ENCODE measurements around the gene BARD1.

Gene BARD1

GRCh38 chr2:214839464-214839863, 30.0 kb upstream of the BARD1 start:
- Histone ChIP-seq H2AFZ (ENCODE audit: low read depth) (no peak overlapping the region), H3K27ac (no peak overlapping the region), H3K36me3 (ENCODE audit: insufficient read depth) (no peaks in the 10 kb centered on the region), H3K27me3 (ENCODE audit: insufficient read depth, low read depth) (no peaks in the 10 kb centered on the region), H4K20me1 (ENCODE audit: insufficient read depth) (no peaks in the 10 kb centered on the region), H3K4me2 (no peak overlapping the region), H3K4me3 (IDR thresholded peaks at IDR 0.05; ENCODE audit: insufficient read depth, low read depth, low read length) (no peak overlapping the region), H3K9ac (no peak overlapping the region), H3K79me2 (ENCODE audit: insufficient read depth, low read depth) (no peaks in the 10 kb centered on the region), H3K4me1 (ENCODE audit: low read depth, poor library complexity, severe bottlenecking) (peaks cover 10% of the 10 kb centered on the region)
- TF ChIP-seq CTCF (conservative IDR thresholded peaks at IDR 0.05; ENCODE audit: low read depth, low read length) = no peak

- Histone ChIP-seq H3K27me3 (ENCODE audit: insufficient read depth, low read depth) (no peaks in the 10 kb centered on the region), H3K79me2 (ENCODE audit: insufficient read depth, low read depth) (no peaks in the 10 kb centered on the region), H3K27ac (no peak overlapping the region), H3K4me1 (ENCODE audit: low read depth, poor library complexity, severe bottlenecking) (peaks cover 10% of the 10 kb centered on the region), H3K9ac (no peak overlapping the region), H3K4me3 (IDR thresholded peaks at IDR 0.05; ENCODE audit: insufficient read depth, low read depth, low read length) (no peak overlapping the region), H2AFZ (ENCODE audit: low read depth) (no peak overlapping the region), H3K4me2 (no peak overlapping the region), H3K36me3 (ENCODE audit: insufficient read depth) (no peaks in the 10 kb centered on the region), H4K20me1 (ENCODE audit: insufficient read depth) (no peaks in the 10 kb centered on the region)
- TF ChIP-seq CTCF (conservative IDR thresholded peaks at IDR 0.05; ENCODE audit: low read depth, low read length) = no peak
Measured at GRCh38 chr2:214837466-214837865, 28.0 kb upstream of the BARD1 start.

DNA sequence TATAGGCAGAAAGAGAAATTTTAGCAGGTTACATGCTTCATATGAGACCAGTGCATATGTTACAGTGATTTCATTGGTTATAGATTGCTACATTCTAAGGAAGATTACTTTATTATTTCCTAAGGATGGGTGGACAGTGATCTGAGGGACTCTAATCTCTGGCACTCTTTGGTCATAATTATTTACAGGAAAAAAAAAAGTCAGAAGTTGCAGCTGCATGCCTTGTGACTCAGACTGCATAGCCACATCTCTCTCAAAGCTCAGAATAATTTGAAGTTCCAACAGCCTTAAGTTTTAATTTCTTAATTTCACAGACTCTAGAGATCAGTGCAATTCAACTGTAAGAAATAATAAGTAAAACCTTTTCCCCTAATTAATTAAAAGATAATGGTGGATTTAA, 27.1 kb upstream of the BARD1 start:
- H3K9ac ChIP-seq = no peak overlapping the region
- no peak overlapping the region for H3K4me2 ChIP-seq
- H3K27ac ChIP-seq = no peak overlapping the region
- TF ChIP-seq CTCF (conservative IDR thresholded peaks at IDR 0.05; ENCODE audit: low read depth, low read length) = no peak
- no peaks in the 10 kb centered on the region for H3K27me3 ChIP-seq (ENCODE audit: insufficient read depth, low read depth)
- H3K4me1 ChIP-seq (ENCODE audit: low read depth, poor library complexity, severe bottlenecking) = peaks cover 10% of the 10 kb centered on the region
- no peak overlapping the region for H2AFZ ChIP-seq (ENCODE audit: low read depth)
- H3K4me3 ChIP-seq (IDR thresholded peaks at IDR 0.05; ENCODE audit: insufficient read depth, low read depth, low read length) = no peak overlapping the region
- no peaks in the 10 kb centered on the region for H3K36me3 ChIP-seq (ENCODE audit: insufficient read depth)
- H4K20me1 ChIP-seq (ENCODE audit: insufficient read depth) = no peaks in the 10 kb centered on the region
- H3K79me2 ChIP-seq (ENCODE audit: insufficient read depth, low read depth) = no peaks in the 10 kb centered on the region

- no peak overlapping the region for H3K9ac ChIP-seq
- no peaks in the 10 kb centered on the region for H3K36me3 ChIP-seq (ENCODE audit: insufficient read depth)
- peak; percentile 39 for TF ChIP-seq CTCF (conservative IDR thresholded peaks at IDR 0.05; ENCODE audit: low read depth, low read length)
- no peak overlapping the region for H3K4me2 ChIP-seq
- no peak overlapping the region for H2AFZ ChIP-seq (ENCODE audit: low read depth)
- no peaks in the 10 kb centered on the region for H4K20me1 ChIP-seq (ENCODE audit: insufficient read depth)
- H3K27ac ChIP-seq = no peak overlapping the region
- no peak overlapping the region for H3K4me3 ChIP-seq (IDR thresholded peaks at IDR 0.05; ENCODE audit: insufficient read depth, low read depth, low read length)
- no peaks in the 10 kb centered on the region for H3K27me3 ChIP-seq (ENCODE audit: insufficient read depth, low read depth)
- H3K79me2 ChIP-seq (ENCODE audit: insufficient read depth, low read depth) = no peaks in the 10 kb centered on the region
- H3K4me1 ChIP-seq (ENCODE audit: low read depth, poor library complexity, severe bottlenecking) = no peaks in the 10 kb centered on the region
Measured at GRCh38 chr2:214830794-214831346, 21.4 kb upstream of the BARD1 start.
